ES-I3 (cell line): ENCODE data around the gene OR4D2.
A peak's percentile ranks its signal among the peaks of the same experiment; 100 is the strongest.

Experiments
- H3K36me3 ChIP-seq: 2 replicates; pipeline ENCODE4 v1.6.1; 2013; ENCODE audit warnings: mild to moderate bottlenecking, low read length, control low read depth, moderate library complexity; ENCODE audit not compliant: insufficient read depth
- H3K4me1 ChIP-seq: 2 replicates; pipeline ENCODE4 v1.6.1; 2013; ENCODE audit warnings: mild to moderate bottlenecking, control low read depth, low read length; ENCODE audit not compliant: insufficient read depth
- H3K9ac ChIP-seq: 2 replicates; pipeline ENCODE4 v1.6.1; 2013; ENCODE audit warnings: low read depth, mild to moderate bottlenecking, low read length, moderate library complexity
- H3K9me3 ChIP-seq: 2 replicates; pipeline ENCODE4 v1.6.1; 2013; ENCODE audit warnings: mild to moderate bottlenecking, low read length, moderate library complexity; ENCODE audit not compliant: control insufficient read depth, insufficient read depth

OR4D2 gene

GRCh38 chr17:58210922-58211321 is 44.1 kb downstream of the OR4D2 start:
- Histone ChIP-seq H3K9me3 (no peaks in the 10 kb centered on the region), H3K9ac (no peak overlapping the region), H3K36me3 (peaks cover 16% of the 10 kb centered on the region; the same call in 1 of the 2 replicates), H3K4me1 (no peaks in the 10 kb centered on the region)

DNA sequence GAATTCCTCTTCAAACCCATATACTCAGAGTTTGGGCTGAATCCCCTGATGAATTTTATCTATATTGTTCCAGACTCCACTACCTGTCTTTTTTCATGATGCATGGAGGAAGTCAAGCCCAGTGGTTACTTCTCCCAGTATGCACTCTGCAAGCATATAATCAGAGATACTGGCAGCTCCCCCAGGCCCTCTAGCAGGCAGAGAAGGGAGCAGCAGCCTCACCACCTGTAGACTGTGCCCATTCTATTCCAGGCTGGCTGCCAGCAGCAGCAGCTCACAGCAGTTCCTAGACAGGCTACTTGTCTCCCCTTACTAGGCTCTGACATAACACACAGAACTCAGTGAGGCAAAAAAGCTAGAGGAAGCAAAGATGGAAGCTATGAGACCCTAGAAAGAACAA is 48.9 kb downstream of the OR4D2 start:
- Histone ChIP-seq H3K4me1 (peaks cover 3% of the 10 kb centered on the region; the same call in 1 of the 2 replicates), H3K9me3 (no peaks in the 10 kb centered on the region), H3K9ac (no peak overlapping the region), H3K36me3 (peaks cover 7% of the 10 kb centered on the region; the same call in 1 of the 2 replicates)

DNA sequence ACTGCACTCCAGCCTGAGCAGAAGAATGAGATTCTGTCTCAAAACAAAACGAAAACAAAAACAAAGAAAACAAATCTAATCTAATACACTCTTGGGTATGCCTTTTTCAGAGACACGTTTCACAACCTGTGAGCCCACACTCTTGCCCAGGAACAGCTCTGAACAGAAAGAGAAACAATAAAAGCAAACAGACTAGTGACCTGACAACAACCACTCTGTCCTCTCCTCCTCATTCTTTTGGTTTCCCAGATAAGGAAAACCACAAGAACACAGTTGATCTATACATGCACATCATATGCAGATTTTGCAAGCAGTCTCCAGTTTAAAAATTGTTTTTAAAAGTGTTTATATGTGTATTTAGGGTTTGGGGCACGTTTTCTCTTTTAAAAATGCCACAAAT is 51.0 kb downstream of the OR4D2 start:
- no peaks in the 10 kb centered on the region for H3K9me3 ChIP-seq
- no peaks in the 10 kb centered on the region for H3K36me3 ChIP-seq
- peaks cover 3% of the 10 kb centered on the region; the same call in 1 of the 2 replicates for H3K4me1 ChIP-seq
- no peak overlapping the region for H3K9ac ChIP-seq

- Histone ChIP-seq H3K4me1 (peaks cover 5% of the 10 kb centered on the region), H3K9me3 (no peaks in the 10 kb centered on the region), H3K36me3 (no peaks in the 10 kb centered on the region), H3K9ac (peak within 1 kb of the TSS; percentile 88)
Measured at GRCh38 chr17:58219007-58219788, 52.4 kb downstream of the OR4D2 start, which contains the start of gene MKS1. Gene MKS1 (minus strand): TSS chr17:58219255. CDS start chr17:58219230, 25 bp downstream.

DNA sequence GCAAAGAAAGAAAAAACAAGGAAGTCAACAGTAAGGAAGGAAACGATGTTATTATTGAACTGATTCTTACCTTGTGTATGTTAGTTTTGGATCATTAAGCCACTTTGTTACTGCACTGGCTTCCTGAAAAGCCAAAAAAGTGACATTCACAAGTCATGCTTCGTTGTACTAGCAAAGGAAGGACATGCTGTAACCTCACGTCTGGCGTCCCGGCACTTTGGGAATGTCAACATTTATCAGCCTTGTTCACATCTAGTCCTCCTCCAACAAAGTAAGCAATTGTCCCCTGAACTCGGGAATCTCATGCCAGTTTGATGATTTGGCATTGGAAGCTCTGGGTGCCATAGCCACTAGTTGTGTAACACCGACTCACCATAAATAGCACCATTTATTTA is 53.0 kb downstream of the OR4D2 start:
- Histone ChIP-seq H3K9ac (peak overlapping the region; percentile 88; the same call in 1 of the 2 replicates), H3K4me1 (peaks cover 9% of the 10 kb centered on the region), H3K9me3 (no peaks in the 10 kb centered on the region)

More for the DNA sequence above, 53.0 kb downstream of the OR4D2 start:
- no peaks in the 10 kb centered on the region for H3K36me3 ChIP-seq
